ENCODE measurements around the gene DHRS13.

DHRS13 gene

GRCh38 chr17:28902819-28903545 lies at the start of gene DHRS13:
TSS of gene DHRS13 (minus strand) at chr17:28903079. CDS start at chr17:28902944, 135 bp downstream.
- peak; percentile 84 to 92 (median 85) for DNase-seq (ENCODE audit: low read depth in 3 of 3)

GRCh38 chr17:28951991-28952975 lies 49.4 kb upstream of the DHRS13 start:
- DNase-seq (ENCODE audit: low read depth in 3 of 3), result peak; percentile 89 to 93 (median 92)

GRCh38 chr17:28951428-28951990 lies 48.6 kb upstream of the DHRS13 start, which contains the start of gene PHF12:
TSS of gene PHF12 (minus strand) at chr17:28951518. CDS start at chr17:28950960, 558 bp downstream.
- DNase-seq (ENCODE audit: low read depth in 3 of 3), result peak; percentile 99

- no peak for DNase-seq (ENCODE audit: low read depth in 3 of 3)
Measured at GRCh38 chr17:28950752-28951427, 48.0 kb upstream of the DHRS13 start.

GRCh38 chr17:28950017-28950751 lies 47.3 kb upstream of the DHRS13 start:
- DNase-seq (ENCODE audit: low read depth in 3 of 3), result peak in 2 of 3 experiments; percentile 33 to 50

- peak; percentile 34 to 77 (median 48) for DNase-seq (ENCODE audit: low read depth in 3 of 3)
Measured at GRCh38 chr17:28949185-28950016, 46.5 kb upstream of the DHRS13 start.

GRCh38 chr17:28948873-28949184 lies 46.0 kb upstream of the DHRS13 start:
- DNase-seq (ENCODE audit: low read depth in 3 of 3), result no peak

- no peak for DNase-seq (ENCODE audit: low read depth in 3 of 3)
Measured at GRCh38 chr17:28948342-28948741, 45.5 kb upstream of the DHRS13 start.

- no peak for DNase-seq (ENCODE audit: low read depth in 3 of 3)
Measured at GRCh38 chr17:28947639-28948038, 44.8 kb upstream of the DHRS13 start.

GRCh38 chr17:28946239-28946638 lies 43.4 kb upstream of the DHRS13 start:
- no peak for DNase-seq (ENCODE audit: low read depth in 3 of 3)

- DNase-seq (ENCODE audit: low read depth in 3 of 3), result no peak
Measured at GRCh38 chr17:28944862-28945741, 42.2 kb upstream of the DHRS13 start.

GRCh38 chr17:28944343-28944742 lies 41.5 kb upstream of the DHRS13 start:
- DNase-seq (ENCODE audit: low read depth in 3 of 3), result no peak

GRCh38 chr17:28942925-28943324 lies 40.0 kb upstream of the DHRS13 start:
- DNase-seq (ENCODE audit: low read depth in 3 of 3), result no peak

- no peak for DNase-seq (ENCODE audit: low read depth in 3 of 3)
Measured at GRCh38 chr17:28941251-28941650, 38.4 kb upstream of the DHRS13 start.

- no peak for DNase-seq (ENCODE audit: low read depth in 3 of 3)
Measured at GRCh38 chr17:28940675-28941074, 37.8 kb upstream of the DHRS13 start.

- DNase-seq (ENCODE audit: low read depth in 3 of 3), result no peak
Measured at GRCh38 chr17:28940142-28940541, 37.3 kb upstream of the DHRS13 start.

GRCh38 chr17:28938552-28938951 lies 35.7 kb upstream of the DHRS13 start:
- no peak for DNase-seq (ENCODE audit: low read depth in 3 of 3)

- no peak for DNase-seq (ENCODE audit: low read depth in 3 of 3)
Measured at GRCh38 chr17:28937044-28937729, 34.3 kb upstream of the DHRS13 start.
